ENCODE measurements around the gene SLC48A1. TPM values are rescaled to one million over a fixed set of nuclear protein-coding genes. Genes with fewer than 3 reads are reported as not detected.

Gene SLC48A1
- polyA plus RNA-seq, 1 donor from 2014 or later = 8.0 TPM

- H4K20me1 ChIP-seq (ENCODE audit: insufficient read depth) = no peaks in the 10 kb centered on the region
- peaks cover 13% of the 10 kb centered on the region for H3K79me2 ChIP-seq (replicated peaks; ENCODE audit: insufficient read depth, low read length)
- H3K9me3 ChIP-seq (ENCODE audit: low read length) = no peaks in the 10 kb centered on the region
- no peak for TF ChIP-seq EZH2 (IDR thresholded peaks at IDR 0.05; ENCODE audit: borderline replicate concordance, insufficient read depth, low read length, poor library complexity, severe bottlenecking)
- no peak for TF ChIP-seq RAD21 (conservative IDR thresholded peaks at IDR 0.05)
- TF ChIP-seq TAF1 (IDR thresholded peaks at IDR 0.05; ENCODE audit: low read depth) = no peak
- no peak for TF ChIP-seq MXI1 (conservative IDR thresholded peaks at IDR 0.05; ENCODE audit: poor library complexity, severe bottlenecking)
- TF ChIP-seq, protein P1, sequence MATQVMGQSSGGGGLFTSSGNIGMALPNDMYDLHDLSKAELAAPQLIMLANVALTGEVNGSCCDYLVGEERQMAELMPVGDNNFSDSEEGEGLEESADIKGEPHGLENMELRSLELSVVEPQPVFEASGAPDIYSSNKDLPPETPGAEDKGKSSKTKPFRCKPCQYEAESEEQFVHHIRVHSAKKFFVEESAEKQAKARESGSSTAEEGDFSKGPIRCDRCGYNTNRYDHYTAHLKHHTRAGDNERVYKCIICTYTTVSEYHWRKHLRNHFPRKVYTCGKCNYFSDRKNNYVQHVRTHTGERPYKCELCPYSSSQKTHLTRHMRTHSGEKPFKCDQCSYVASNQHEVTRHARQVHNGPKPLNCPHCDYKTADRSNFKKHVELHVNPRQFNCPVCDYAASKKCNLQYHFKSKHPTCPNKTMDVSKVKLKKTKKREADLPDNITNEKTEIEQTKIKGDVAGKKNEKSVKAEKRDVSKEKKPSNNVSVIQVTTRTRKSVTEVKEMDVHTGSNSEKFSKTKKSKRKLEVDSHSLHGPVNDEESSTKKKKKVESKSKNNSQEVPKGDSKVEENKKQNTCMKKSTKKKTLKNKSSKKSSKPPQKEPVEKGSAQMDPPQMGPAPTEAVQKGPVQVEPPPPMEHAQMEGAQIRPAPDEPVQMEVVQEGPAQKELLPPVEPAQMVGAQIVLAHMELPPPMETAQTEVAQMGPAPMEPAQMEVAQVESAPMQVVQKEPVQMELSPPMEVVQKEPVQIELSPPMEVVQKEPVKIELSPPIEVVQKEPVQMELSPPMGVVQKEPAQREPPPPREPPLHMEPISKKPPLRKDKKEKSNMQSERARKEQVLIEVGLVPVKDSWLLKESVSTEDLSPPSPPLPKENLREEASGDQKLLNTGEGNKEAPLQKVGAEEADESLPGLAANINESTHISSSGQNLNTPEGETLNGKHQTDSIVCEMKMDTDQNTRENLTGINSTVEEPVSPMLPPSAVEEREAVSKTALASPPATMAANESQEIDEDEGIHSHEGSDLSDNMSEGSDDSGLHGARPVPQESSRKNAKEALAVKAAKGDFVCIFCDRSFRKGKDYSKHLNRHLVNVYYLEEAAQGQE (IDR thresholded peaks at IDR 0.05; ENCODE audit: borderline replicate concordance) = no peak
- no peak for TF ChIP-seq POLR2AphosphoS5 (IDR thresholded peaks at IDR 0.05)
- TF ChIP-seq EP300 (conservative IDR thresholded peaks at IDR 0.05; ENCODE audit: poor library complexity, severe bottlenecking) = no peak
- TF ChIP-seq SMC3 (conservative IDR thresholded peaks at IDR 0.05; ENCODE audit: poor library complexity) = no peak
- TF ChIP-seq, protein P2, sequence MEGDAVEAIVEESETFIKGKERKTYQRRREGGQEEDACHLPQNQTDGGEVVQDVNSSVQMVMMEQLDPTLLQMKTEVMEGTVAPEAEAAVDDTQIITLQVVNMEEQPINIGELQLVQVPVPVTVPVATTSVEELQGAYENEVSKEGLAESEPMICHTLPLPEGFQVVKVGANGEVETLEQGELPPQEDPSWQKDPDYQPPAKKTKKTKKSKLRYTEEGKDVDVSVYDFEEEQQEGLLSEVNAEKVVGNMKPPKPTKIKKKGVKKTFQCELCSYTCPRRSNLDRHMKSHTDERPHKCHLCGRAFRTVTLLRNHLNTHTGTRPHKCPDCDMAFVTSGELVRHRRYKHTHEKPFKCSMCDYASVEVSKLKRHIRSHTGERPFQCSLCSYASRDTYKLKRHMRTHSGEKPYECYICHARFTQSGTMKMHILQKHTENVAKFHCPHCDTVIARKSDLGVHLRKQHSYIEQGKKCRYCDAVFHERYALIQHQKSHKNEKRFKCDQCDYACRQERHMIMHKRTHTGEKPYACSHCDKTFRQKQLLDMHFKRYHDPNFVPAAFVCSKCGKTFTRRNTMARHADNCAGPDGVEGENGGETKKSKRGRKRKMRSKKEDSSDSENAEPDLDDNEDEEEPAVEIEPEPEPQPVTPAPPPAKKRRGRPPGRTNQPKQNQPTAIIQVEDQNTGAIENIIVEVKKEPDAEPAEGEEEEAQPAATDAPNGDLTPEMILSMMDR (IDR thresholded peaks at IDR 0.05; ENCODE audit: poor library complexity, severe bottlenecking) = no peak
- no peak overlapping the region for H3K9ac ChIP-seq (ENCODE audit: low read length)
- H2AFZ ChIP-seq (ENCODE audit: low read depth, low read length) = no peak overlapping the region
- no peaks in the 10 kb centered on the region for H3K27me3 ChIP-seq (ENCODE audit: insufficient read depth, low read depth, low read length)
- H3K9me2 ChIP-seq (ENCODE audit: insufficient read depth, low read length) = no peaks in the 10 kb centered on the region
- H3K36me3 ChIP-seq (ENCODE audit: insufficient read depth, low read length) = no peaks in the 10 kb centered on the region
- H3K4me2 ChIP-seq (ENCODE audit: low read length) = no peak overlapping the region
- no peaks in the 10 kb centered on the region for H3F3A ChIP-seq (ENCODE audit: insufficient read depth, low read length, poor library complexity, severe bottlenecking)
- no peak overlapping the region for H3K27ac ChIP-seq (ENCODE audit: low read length)
- H3K4me3 ChIP-seq (ENCODE audit: low read length) = no peak overlapping the region
Observed at GRCh38 chr12:47824635-47825034, 51.6 kb downstream of the SLC48A1 start.

DNA sequence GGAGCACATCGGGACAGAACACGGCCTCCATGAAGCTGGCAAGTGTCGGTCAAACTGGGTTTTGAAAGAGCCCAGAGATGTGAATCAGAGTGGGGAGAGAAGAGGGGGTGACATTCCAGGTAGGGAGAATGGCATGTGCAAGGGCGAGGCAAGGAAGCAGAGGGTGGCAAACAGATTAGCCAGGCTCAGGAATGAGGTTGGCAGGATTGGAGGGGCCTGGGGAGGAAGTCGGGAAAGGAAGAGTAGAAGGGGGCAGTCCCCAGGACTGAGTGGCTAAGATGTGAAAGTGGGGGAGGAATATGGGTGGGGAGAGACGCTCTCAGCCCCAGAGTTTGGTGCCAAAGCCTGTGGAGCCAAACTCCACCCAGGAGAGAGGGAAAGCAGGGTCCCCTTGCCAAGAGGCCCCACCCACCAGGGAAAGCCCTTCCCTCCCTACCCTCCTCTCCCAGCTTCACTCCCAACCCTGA is 52.2 kb downstream of the SLC48A1 start:
- H3F3A ChIP-seq (ENCODE audit: insufficient read depth, low read length, poor library complexity, severe bottlenecking) = no peaks in the 10 kb centered on the region
- no peaks in the 10 kb centered on the region for H3K9me3 ChIP-seq (ENCODE audit: low read length)
- H3K4me3 ChIP-seq (ENCODE audit: low read length) = no peak overlapping the region
- no peaks in the 10 kb centered on the region for H3K27me3 ChIP-seq (ENCODE audit: insufficient read depth, low read depth, low read length)
- no peaks in the 10 kb centered on the region for H3K36me3 ChIP-seq (ENCODE audit: insufficient read depth, low read length)
- H3K9me2 ChIP-seq (ENCODE audit: insufficient read depth, low read length) = no peaks in the 10 kb centered on the region
- no peak overlapping the region for H3K4me2 ChIP-seq (ENCODE audit: low read length)
- H2AFZ ChIP-seq (ENCODE audit: low read depth, low read length) = no peak overlapping the region
- H3K27ac ChIP-seq (ENCODE audit: low read length) = no peak overlapping the region
- H4K20me1 ChIP-seq (ENCODE audit: insufficient read depth) = no peaks in the 10 kb centered on the region
- H3K79me2 ChIP-seq (replicated peaks; ENCODE audit: insufficient read depth, low read length) = peaks cover 12% of the 10 kb centered on the region
- TF ChIP-seq, protein P1 (IDR thresholded peaks at IDR 0.05; ENCODE audit: borderline replicate concordance) = no peak
- TF ChIP-seq TAF1 (IDR thresholded peaks at IDR 0.05; ENCODE audit: low read depth) (no peak), EP300 (conservative IDR thresholded peaks at IDR 0.05; ENCODE audit: poor library complexity, severe bottlenecking) (no peak), MXI1 (conservative IDR thresholded peaks at IDR 0.05; ENCODE audit: poor library complexity, severe bottlenecking) (no peak), RAD21 (conservative IDR thresholded peaks at IDR 0.05) (no peak), POLR2AphosphoS5 (IDR thresholded peaks at IDR 0.05) (no peak), EZH2 (IDR thresholded peaks at IDR 0.05; ENCODE audit: borderline replicate concordance, insufficient read depth, low read length, poor library complexity, severe bottlenecking) (no peak)
- TF ChIP-seq, protein P2 (IDR thresholded peaks at IDR 0.05; ENCODE audit: poor library complexity, severe bottlenecking) = no peak
- no peak overlapping the region for H3K9ac ChIP-seq (ENCODE audit: low read length)
